ENCODE results near the gene FAXDC2. TPM values are rescaled to one million over a fixed set of nuclear protein-coding genes. Genes with fewer than 3 reads are reported as not detected.

The FAXDC2 gene
- total and polyA plus RNA-seq, 10 of the 15 experiments (the other 5 are each of a cell fraction or from before 2014, with no cell fraction given): 0.13 to 1.8 (median 0.35) TPM

DNA sequence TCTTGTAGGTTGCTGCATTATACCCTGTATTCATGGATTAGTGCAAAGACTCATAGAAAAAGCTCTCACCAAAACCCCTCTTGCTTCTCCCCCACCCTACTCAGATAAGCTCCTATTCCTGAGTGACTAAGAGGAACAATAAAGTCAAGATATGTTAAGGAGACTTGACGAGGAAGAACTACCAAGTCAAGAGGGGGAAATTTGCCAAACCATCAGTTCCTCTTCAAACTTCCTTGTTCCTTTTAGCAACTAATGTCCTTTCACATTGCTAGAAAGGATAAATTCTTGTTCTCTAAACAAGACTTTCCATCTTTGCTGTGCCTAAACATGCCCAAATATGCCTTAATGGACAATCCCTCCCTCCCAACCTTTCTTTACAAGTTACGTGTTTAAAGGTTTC is 35.0 kb upstream of the FAXDC2 start:
- H3K79me2 ChIP-seq (ENCODE audit: control insufficient read depth, insufficient read depth, low read length): no peaks in the 10 kb centered on the region
- H3K9me3 ChIP-seq (replicated peaks; ENCODE audit: control insufficient read depth, insufficient read depth, low read length): peaks cover 14% of the 10 kb centered on the region; the same call in 2 of the 3 replicates
- intact Hi-C loops (cut with micrococcal nuclease; ENCODE audit: unreplicated experiment): no loop called here
- TF ChIP-seq CHD1 (IDR thresholded peaks at IDR 0.05; ENCODE audit: low read depth, low read length) (no peak), YBX1 (IDR thresholded peaks at IDR 0.05) (no peak), MTA2 (IDR thresholded peaks at IDR 0.05; ENCODE audit: low read depth) (no peak), CHD2 (IDR thresholded peaks at IDR 0.05; ENCODE audit: borderline replicate concordance, low read depth, low read length) (no peak)
- H4K20me1 ChIP-seq (ENCODE audit: control insufficient read depth, insufficient read depth): no peaks in the 10 kb centered on the region
- H3K36me3 ChIP-seq (ENCODE audit: control insufficient read depth in 2 of 2, insufficient read depth in 2 of 2, low read length in 1 of 2): peaks cover 7 to 28% of the 10 kb centered on the region in 2 experiments
- ChIA-PET RAD21 (ENCODE audit: unreplicated experiment) (no interaction called here), SMC1A (ENCODE audit: uncharacterized antibody, unreplicated experiment) (no interaction called here), CTCF (no interaction called here), POLR2A (no interaction called here)
- FAIRE-seq (no peak), DNase-seq (ENCODE audit: low read depth, low spot score) (no peak), ATAC-seq (no peak)
- no peaks in the 10 kb centered on the region for H3K27me3 ChIP-seq (replicated peaks in 1 of 2; ENCODE audit: control insufficient read depth in 2 of 2, insufficient read depth in 2 of 2, low read length in 1 of 2)
- H3K4me3 ChIP-seq: no peak overlapping the region
- 95% methylated on average over 2 of the region's 2 CpGs for WGBS (ENCODE audit: insufficient coverage, insufficient replicate concordance, low lambda C conversion rate, missing lambda C conversion rate)
- no peak overlapping the region for H3K27ac ChIP-seq (ENCODE audit: control insufficient read depth, insufficient read depth)
- in situ Hi-C loops (cut with MboI): no loop called here
- no TSS peak for BruUV-seq (replicated peaks)
- no peaks in the 10 kb centered on the region for H3K4me1 ChIP-seq (ENCODE audit: control insufficient read depth, insufficient read depth, low read length)
- no peak overlapping the region for H3K9ac ChIP-seq (ENCODE audit: control insufficient read depth, insufficient read depth, low read length)
- H2AFZ ChIP-seq (ENCODE audit: control insufficient read depth, low read depth, low read length): no peak overlapping the region
- no peak overlapping the region for H3K4me2 ChIP-seq (ENCODE audit: control insufficient read depth, insufficient read depth)

DNA sequence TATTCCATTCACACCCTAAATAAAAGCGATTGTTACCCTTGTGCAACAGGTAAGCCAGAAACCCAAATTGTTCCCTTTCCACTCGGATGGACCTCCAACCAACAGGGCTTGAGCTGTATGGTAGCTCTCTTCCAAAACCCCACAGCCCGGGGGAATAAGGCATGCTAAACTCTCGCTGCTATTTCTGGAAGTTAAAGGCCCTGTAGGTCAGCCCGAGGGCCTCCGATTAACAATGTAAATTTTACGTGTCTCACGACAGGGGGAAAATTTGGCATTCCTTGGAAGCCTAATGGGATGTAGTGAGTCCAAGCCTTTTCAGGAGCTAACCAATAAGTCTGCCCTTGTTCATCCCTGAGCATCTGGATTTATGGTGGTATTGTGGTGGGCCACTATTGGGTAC is 34.0 kb upstream of the FAXDC2 start:
- RAD21 ChIA-PET (ENCODE audit: unreplicated experiment): no interaction called here
- no peak overlapping the region for H3K27ac ChIP-seq (ENCODE audit: control insufficient read depth, insufficient read depth)
- POLR2A ChIA-PET: interaction anchor here (0.6 kb wide), 1 partner anchor 37 kb away, joined by 7 read pairs; no protein-coding TSS in a partner anchor
- peaks cover 14% of the 10 kb centered on the region; the same call in 2 of the 3 replicates for H3K9me3 ChIP-seq (replicated peaks; ENCODE audit: control insufficient read depth, insufficient read depth, low read length)
- no peak overlapping the region for H3K4me2 ChIP-seq (ENCODE audit: control insufficient read depth, insufficient read depth)
- H3K9ac ChIP-seq (ENCODE audit: control insufficient read depth, insufficient read depth, low read length): no peak overlapping the region
- FAIRE-seq: no peak
- in situ Hi-C loops (cut with MboI) (no loop called here), intact Hi-C loops (cut with micrococcal nuclease; ENCODE audit: unreplicated experiment) (no loop called here)
- H3K36me3 ChIP-seq (ENCODE audit: control insufficient read depth in 2 of 2, insufficient read depth in 2 of 2, low read length in 1 of 2): peaks cover 7 to 23% of the 10 kb centered on the region in 2 experiments
- WGBS (ENCODE audit: insufficient coverage, insufficient replicate concordance, low lambda C conversion rate, missing lambda C conversion rate): 98% methylated on average over 8 of the region's 8 CpGs
- H3K27me3 ChIP-seq (replicated peaks in 1 of 2; ENCODE audit: control insufficient read depth in 2 of 2, insufficient read depth in 2 of 2, low read length in 1 of 2): no peaks in the 10 kb centered on the region
- H3K4me3 ChIP-seq: no peak overlapping the region
- DNase-seq (ENCODE audit: low read depth, low spot score): no peak
- H2AFZ ChIP-seq (ENCODE audit: control insufficient read depth, low read depth, low read length): no peak overlapping the region
- BruUV-seq (replicated peaks): no TSS peak
- no peaks in the 10 kb centered on the region for H4K20me1 ChIP-seq (ENCODE audit: control insufficient read depth, insufficient read depth)
- TF ChIP-seq, protein P1, sequence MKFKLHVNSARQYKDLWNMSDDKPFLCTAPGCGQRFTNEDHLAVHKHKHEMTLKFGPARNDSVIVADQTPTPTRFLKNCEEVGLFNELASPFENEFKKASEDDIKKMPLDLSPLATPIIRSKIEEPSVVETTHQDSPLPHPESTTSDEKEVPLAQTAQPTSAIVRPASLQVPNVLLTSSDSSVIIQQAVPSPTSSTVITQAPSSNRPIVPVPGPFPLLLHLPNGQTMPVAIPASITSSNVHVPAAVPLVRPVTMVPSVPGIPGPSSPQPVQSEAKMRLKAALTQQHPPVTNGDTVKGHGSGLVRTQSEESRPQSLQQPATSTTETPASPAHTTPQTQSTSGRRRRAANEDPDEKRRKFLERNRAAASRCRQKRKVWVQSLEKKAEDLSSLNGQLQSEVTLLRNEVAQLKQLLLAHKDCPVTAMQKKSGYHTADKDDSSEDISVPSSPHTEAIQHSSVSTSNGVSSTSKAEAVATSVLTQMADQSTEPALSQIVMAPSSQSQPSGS (IDR thresholded peaks at IDR 0.05; ENCODE audit: low read length): no peak
- TF ChIP-seq CHD1 (IDR thresholded peaks at IDR 0.05; ENCODE audit: low read depth, low read length) (no peak), POU2F2 (IDR thresholded peaks at IDR 0.05; ENCODE audit: borderline replicate concordance, low read depth, low read length) (no peak), KAT2A (conservative IDR thresholded peaks at IDR 0.05; ENCODE audit: control insufficient read depth, low read depth, low read length) (no peak)
- TF ChIP-seq, protein P2, sequence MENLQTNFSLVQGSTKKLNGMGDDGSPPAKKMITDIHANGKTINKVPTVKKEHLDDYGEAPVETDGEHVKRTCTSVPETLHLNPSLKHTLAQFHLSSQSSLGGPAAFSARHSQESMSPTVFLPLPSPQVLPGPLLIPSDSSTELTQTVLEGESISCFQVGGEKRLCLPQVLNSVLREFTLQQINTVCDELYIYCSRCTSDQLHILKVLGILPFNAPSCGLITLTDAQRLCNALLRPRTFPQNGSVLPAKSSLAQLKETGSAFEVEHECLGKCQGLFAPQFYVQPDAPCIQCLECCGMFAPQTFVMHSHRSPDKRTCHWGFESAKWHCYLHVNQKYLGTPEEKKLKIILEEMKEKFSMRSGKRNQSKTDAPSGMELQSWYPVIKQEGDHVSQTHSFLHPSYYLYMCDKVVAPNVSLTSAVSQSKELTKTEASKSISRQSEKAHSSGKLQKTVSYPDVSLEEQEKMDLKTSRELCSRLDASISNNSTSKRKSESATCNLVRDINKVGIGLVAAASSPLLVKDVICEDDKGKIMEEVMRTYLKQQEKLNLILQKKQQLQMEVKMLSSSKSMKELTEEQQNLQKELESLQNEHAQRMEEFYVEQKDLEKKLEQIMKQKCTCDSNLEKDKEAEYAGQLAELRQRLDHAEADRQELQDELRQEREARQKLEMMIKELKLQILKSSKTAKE (IDR thresholded peaks at IDR 0.05; ENCODE audit: low read depth, poor library complexity, severe bottlenecking): no peak
- no peak for ATAC-seq
- SMC1A ChIA-PET (ENCODE audit: uncharacterized antibody, unreplicated experiment): interaction anchor here (0.9 kb wide), 1 partner anchor 34 kb away, joined by 4 read pairs; the partner anchor contains the start of gene FAXDC2
- no peaks in the 10 kb centered on the region for H3K79me2 ChIP-seq (ENCODE audit: control insufficient read depth, insufficient read depth, low read length)
- CTCF ChIA-PET: no interaction called here
- no peaks in the 10 kb centered on the region for H3K4me1 ChIP-seq (ENCODE audit: control insufficient read depth, insufficient read depth, low read length)
